ENCODE data around the gene AVPI1.

DNA sequence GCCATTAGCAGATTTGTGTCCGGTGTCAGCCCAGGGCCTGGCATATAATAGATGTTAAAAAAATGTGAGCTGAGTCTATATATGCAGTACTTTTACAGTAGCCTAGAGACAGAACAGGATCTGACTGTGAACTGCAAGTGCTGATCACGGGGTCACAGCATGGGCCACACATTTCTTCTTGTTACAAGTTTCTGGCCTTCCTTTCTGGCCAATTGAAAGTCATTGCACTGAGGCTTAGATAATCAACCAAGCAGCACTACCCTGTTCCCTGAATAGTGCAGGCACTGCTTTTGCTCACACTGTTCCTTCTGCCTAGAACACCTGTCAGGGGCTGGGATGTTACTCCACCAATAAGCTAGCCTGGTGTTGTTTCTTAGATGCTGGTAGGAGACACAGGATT, 21.1 kb upstream of the AVPI1 start:
- TF ChIP-seq, protein P1, sequence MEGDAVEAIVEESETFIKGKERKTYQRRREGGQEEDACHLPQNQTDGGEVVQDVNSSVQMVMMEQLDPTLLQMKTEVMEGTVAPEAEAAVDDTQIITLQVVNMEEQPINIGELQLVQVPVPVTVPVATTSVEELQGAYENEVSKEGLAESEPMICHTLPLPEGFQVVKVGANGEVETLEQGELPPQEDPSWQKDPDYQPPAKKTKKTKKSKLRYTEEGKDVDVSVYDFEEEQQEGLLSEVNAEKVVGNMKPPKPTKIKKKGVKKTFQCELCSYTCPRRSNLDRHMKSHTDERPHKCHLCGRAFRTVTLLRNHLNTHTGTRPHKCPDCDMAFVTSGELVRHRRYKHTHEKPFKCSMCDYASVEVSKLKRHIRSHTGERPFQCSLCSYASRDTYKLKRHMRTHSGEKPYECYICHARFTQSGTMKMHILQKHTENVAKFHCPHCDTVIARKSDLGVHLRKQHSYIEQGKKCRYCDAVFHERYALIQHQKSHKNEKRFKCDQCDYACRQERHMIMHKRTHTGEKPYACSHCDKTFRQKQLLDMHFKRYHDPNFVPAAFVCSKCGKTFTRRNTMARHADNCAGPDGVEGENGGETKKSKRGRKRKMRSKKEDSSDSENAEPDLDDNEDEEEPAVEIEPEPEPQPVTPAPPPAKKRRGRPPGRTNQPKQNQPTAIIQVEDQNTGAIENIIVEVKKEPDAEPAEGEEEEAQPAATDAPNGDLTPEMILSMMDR (IDR thresholded peaks at IDR 0.05; ENCODE audit: low read depth, low read length): no peak
- no peak for TF ChIP-seq POLR2A (IDR thresholded peaks at IDR 0.05; ENCODE audit: extremely low read depth, insufficient read length)
